Measurements from ENCODE around the gene BCO1. TPM values are rescaled to one million over a fixed set of nuclear protein-coding genes. Genes with fewer than 3 reads are reported as not detected.

The BCO1 gene
- total RNA-seq, 3 donors from 2014 or later (not counting 1 experiment from before 2014, with no cell fraction given) = not detected

DNA sequence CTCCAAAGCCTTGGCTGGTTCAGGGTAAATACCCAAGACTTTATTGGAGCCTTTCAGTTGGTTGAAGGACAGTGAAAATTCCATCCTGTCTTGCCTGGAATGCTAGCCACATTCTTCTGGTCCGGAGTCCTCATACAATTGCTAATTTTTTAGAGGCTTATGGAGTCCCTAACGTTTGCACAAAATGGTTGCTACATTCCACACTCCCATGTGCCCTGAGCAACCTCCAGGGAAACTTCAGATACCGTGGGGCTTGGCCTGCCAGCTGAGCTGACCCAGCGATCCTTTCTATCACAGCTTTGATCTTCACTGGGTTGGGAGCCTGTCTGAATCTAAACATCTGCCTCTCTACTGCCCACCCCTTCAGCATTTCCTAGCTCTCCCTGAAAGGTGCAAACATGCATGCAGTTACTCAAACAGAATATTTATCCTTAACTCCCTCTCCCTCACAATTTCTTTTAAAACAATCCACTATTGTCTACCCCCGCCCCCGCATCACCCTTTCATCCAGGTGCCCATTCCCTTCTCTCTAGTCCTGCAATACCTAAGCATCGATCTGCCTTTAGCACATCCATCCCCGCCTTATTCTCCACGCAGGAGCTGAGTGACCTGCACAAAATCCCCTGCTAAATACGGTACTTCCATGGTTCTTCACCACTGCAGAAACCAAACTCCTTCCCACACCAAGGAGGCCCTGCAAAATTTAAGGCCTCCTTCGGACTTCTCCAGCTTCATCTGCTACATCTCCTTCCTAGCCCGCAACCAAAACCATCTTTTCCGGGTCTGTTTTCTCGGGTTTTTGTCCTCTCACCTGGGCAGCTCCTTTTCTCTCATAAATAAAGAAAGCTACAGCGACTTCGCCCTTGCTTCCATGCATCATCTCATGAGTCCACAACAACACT lies 75.5 kb downstream of the BCO1 start:
- intact Hi-C loops (cut with micrococcal nuclease) = no loop called here
- Histone ChIP-seq H3K27me3 (ENCODE audit: control insufficient read depth, insufficient read depth, low read length) (no peaks in the 10 kb centered on the region), H3K9me3 (ENCODE audit: control insufficient read depth, insufficient read depth, low read length) (no peaks in the 10 kb centered on the region), H3K4me1 (ENCODE audit: control insufficient read depth, insufficient read depth, low read length) (peaks cover 19% of the 10 kb centered on the region), H3K27ac (ENCODE audit: low read length) (peak overlapping the region; percentile 54), H3K36me3 (ENCODE audit: control insufficient read depth, insufficient read depth, low read length) (peaks cover 4% of the 10 kb centered on the region), H3K4me3 (ENCODE audit: low read length) (peak overlapping the region; percentile 78)
- Mint-ChIP-seq H3K4me1 (peaks cover 37 to 54% of the 10 kb centered on the region in 2 donors), H3K4me3 (peak overlapping the region; percentile 94), H3K27me3 (ENCODE audit: low read depth in 2 of 2) (no peaks in the 10 kb centered on the region), H3K36me3 (no peaks in the 10 kb centered on the region), H3K27ac (peak overlapping the region; percentile 90 to 96), H3K9me3 (no peaks in the 10 kb centered on the region)
- TF ChIP-seq, protein P1, sequence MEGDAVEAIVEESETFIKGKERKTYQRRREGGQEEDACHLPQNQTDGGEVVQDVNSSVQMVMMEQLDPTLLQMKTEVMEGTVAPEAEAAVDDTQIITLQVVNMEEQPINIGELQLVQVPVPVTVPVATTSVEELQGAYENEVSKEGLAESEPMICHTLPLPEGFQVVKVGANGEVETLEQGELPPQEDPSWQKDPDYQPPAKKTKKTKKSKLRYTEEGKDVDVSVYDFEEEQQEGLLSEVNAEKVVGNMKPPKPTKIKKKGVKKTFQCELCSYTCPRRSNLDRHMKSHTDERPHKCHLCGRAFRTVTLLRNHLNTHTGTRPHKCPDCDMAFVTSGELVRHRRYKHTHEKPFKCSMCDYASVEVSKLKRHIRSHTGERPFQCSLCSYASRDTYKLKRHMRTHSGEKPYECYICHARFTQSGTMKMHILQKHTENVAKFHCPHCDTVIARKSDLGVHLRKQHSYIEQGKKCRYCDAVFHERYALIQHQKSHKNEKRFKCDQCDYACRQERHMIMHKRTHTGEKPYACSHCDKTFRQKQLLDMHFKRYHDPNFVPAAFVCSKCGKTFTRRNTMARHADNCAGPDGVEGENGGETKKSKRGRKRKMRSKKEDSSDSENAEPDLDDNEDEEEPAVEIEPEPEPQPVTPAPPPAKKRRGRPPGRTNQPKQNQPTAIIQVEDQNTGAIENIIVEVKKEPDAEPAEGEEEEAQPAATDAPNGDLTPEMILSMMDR (IDR thresholded peaks at IDR 0.05) = no peak
- WGBS (ENCODE audit: insufficient coverage) = 13% methylated on average over 16 of the region's 16 CpGs
- DNase-seq (peak in 1 of 2 donors; percentile 3), ATAC-seq (no peak)

DNA sequence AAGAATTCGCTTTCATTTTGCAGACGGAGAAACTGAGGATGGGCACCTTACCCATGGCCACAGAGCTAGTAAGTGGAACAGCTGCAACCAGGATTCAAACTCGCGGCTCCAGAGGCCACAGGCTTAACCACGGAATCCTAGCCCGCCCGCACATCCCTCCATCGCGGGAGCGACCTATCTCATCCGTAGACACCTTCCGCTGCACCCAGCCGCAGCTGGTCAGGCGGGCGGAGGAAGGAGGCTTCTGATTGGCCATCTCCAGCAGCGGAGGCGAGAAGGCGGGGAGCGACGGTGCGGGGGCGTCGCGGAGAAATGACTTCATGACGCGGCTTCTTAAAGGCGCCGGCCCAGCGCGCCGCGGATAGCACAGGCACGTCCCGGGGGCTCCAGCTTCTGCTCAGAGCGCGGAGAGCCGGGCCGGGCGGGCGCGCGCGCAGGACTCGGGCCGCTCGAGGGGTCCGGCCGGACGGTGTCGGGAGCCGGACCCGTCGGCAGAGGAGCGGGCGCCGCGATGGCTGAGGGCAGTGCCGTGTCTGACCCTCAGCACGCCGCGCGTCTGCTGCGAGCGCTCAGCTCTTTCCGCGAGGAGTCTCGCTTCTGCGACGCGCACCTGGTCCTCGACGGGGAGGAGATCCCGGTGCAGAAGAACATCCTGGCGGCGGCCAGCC lies 76.2 kb downstream of the BCO1 start, which contains the start of gene GAN:
Gene GAN, plus strand, starts transcription at position 360 of the 668 bp plus-strand sequence. Its CDS starts 152 bp downstream, at position 512.
- intact Hi-C loops (cut with micrococcal nuclease) = no loop called here
- H3K27me3 ChIP-seq (ENCODE audit: control insufficient read depth, insufficient read depth, low read length) = no peaks in the 10 kb centered on the region
- Mint-ChIP-seq H3K4me1 (peaks cover 36 to 53% of the 10 kb centered on the region in 2 donors), H3K9me3 (no peaks in the 10 kb centered on the region), H3K36me3 (no peaks in the 10 kb centered on the region), H3K27ac (peak within 1 kb of the TSS; percentile 90 to 96), H3K4me3 (peak within 1 kb of the TSS; percentile 94), H3K27me3 (ENCODE audit: low read depth in 2 of 2) (no peaks in the 10 kb centered on the region)
- H3K27ac ChIP-seq (ENCODE audit: low read length) = peak within 1 kb of the TSS; percentile 66
- DNase-seq = peak; percentile 93 to 97
- H3K36me3 ChIP-seq (ENCODE audit: control insufficient read depth, insufficient read depth, low read length) = peaks cover 4% of the 10 kb centered on the region
- ATAC-seq = peak; percentile 93 to 97 (median 96)
- H3K4me1 ChIP-seq (ENCODE audit: control insufficient read depth, insufficient read depth, low read length) = peaks cover 19% of the 10 kb centered on the region
- H3K4me3 ChIP-seq (ENCODE audit: low read length) = peak within 1 kb of the TSS; percentile 78
- TF ChIP-seq, protein P1 (IDR thresholded peaks at IDR 0.05) = no peak
- H3K9me3 ChIP-seq (ENCODE audit: control insufficient read depth, insufficient read depth, low read length) = no peaks in the 10 kb centered on the region
- under 1% methylated on average over 75 of the region's 75 CpGs for WGBS (ENCODE audit: insufficient coverage)

DNA sequence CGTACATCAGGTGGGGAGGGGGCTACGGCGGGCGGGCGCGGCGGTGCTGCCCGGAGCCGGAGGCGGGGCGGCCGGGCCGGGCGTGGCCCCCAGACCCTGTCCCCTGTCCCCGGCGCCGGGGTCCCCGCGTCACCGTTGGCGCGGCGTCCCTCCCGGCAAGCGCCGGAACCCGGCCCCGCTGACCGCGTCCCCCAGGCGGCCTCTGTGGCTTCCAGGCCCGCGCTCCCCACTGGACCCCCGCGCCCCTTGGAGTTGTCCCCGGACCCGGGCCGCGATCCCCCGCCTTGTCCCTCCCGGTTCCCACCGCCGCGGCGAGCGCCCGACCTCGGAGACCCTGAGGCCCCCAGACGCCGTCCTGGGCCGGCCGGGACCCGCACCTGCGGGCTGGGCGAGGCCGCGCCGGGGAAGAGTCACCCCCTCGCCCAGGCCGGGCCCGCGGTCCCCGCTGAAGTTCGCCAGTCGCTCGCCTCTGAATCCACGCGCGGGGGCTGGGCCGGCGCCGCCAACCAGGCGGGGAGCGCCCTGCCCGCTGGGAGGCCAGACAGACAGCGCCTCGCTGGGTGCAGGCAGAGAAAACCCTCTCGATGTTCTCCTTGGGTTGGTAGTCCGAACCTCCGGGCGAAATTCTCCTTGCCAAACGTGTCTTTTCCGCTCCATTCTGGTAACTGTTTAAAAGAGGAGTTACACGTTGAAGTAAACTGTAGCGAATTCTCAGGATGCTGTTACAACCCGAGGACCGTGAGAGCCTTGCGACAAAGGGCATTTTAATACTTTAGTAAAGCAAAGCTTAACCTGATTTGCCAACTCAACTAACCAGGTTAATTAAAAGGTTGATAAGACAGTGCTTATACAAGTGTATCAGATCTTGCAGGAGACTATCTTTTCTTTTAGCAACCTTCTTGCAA lies 77.0 kb downstream of the BCO1 start:
- H3K36me3 Mint-ChIP-seq = no peaks in the 10 kb centered on the region
- H3K4me1 Mint-ChIP-seq = peaks cover 42 to 53% of the 10 kb centered on the region in 2 donors
- Histone ChIP-seq H3K4me3 (ENCODE audit: low read length) (peak overlapping the region; percentile 78), H3K27ac (ENCODE audit: low read length) (peak overlapping the region; percentile 66), H3K4me1 (ENCODE audit: control insufficient read depth, insufficient read depth, low read length) (peaks cover 19% of the 10 kb centered on the region), H3K9me3 (ENCODE audit: control insufficient read depth, insufficient read depth, low read length) (no peaks in the 10 kb centered on the region), H3K27me3 (ENCODE audit: control insufficient read depth, insufficient read depth, low read length) (no peaks in the 10 kb centered on the region), H3K36me3 (ENCODE audit: control insufficient read depth, insufficient read depth, low read length) (peaks cover 4% of the 10 kb centered on the region)
- TF ChIP-seq, protein P1 (IDR thresholded peaks at IDR 0.05) = no peak
- H3K27ac Mint-ChIP-seq = peak overlapping the region; percentile 74 to 96
- WGBS (ENCODE audit: insufficient coverage) = 2% methylated on average over 88 of the region's 88 CpGs
- no peaks in the 10 kb centered on the region for H3K9me3 Mint-ChIP-seq
- DNase-seq (peak; percentile 44 to 52), ATAC-seq (peak in 2 of 3 donors; percentile 32)
- H3K27me3 Mint-ChIP-seq (ENCODE audit: low read depth in 2 of 2) = no peaks in the 10 kb centered on the region
- peak overlapping the region; percentile 94 for H3K4me3 Mint-ChIP-seq
- intact Hi-C loops (cut with micrococcal nuclease) = no loop called here
